Adrenal gland (tissue), 12 donors: ENCODE results near the gene PSAP. TPM values are rescaled to one million over a fixed set of nuclear protein-coding genes. Genes with fewer than 3 reads are reported as not detected.

Experiments used
- DNase-seq, 7 donors: peaks; one replicate each; pipeline ENCODE4 v3.0.0-alpha.2; 2019 to 2020
- H3K27ac ChIP-seq, 5 donors: fragments of 200-600 bp; sonication (generic) in 4 of 5; 1 replicate in 3 of 5; 2 replicates in 2 of 5; pipeline versions ENCODE4 v1.5.1 to v1.8.0; 2016 to 2020; ENCODE audit warnings: mild to moderate bottlenecking in 1 of 5
- H3K27me3 ChIP-seq: fragments of 200-600 bp; 2 replicates; pipeline ENCODE4 v1.8.0; 2021
- H3K36me3 ChIP-seq, 2 donors: fragments of 200-600 bp; replicated peaks in 1 of 2; 1 replicate in 1 of 2; 2 replicates in 1 of 2; pipeline versions ENCODE4 v1.5.1 to v1.8.0; 2018 to 2022
- H3K4me1 ChIP-seq, 2 donors: fragments of 200-600 bp; replicated peaks in 1 of 2; 1 replicate in 1 of 2; 2 replicates in 1 of 2; pipeline versions ENCODE4 v1.5.1 to v1.8.0; 2018 to 2021
- H3K4me3 ChIP-seq, 4 donors: fragments of 200-600 bp; sonication (generic) in 3 of 4; one replicate each; pipeline ENCODE4 v1.5.1; 2016 to 2018
- H3K9me3 ChIP-seq, 3 donors: fragments of 200-600 bp; sonication (generic) in 1 of 3; replicated peaks in 1 of 3; 1 replicate in 2 of 3; 2 replicates in 1 of 3; pipeline versions ENCODE4 v1.5.1 to v1.8.0; 2016 to 2021
- POLR2A ChIP-seq, 2 donors: fragments of 450-650 bp; IDR thresholded peaks; one replicate each; pipeline ENCODE4 v1.6.1; 2017; ENCODE audit warnings: antibody characterized with exemption in 2 of 2, mild to moderate bottlenecking in 2 of 2, moderate library complexity in 1 of 2
- WGBS, 4 donors: extraction: QIAGEN DNeasy Blood & Tissue Kit in 2 of 4; methylation state at CpG; one replicate each; pipeline versions ENCODE4 v1.1.5 to v1.1.7; 2013 to 2017; 5-methylcytosine and 5-hydroxymethylcytosine counted together
- intact Hi-C, 2 donors: fragments of 100-400 bp; cut with DNase I; formaldehyde crosslinking; loops; one replicate each; pipeline versions ENCODE4 v1.14.1 to v1.15.0; 2022 to 2023
- polyA plus RNA-seq, 3 donors: library from polyadenylated mRNA; stranded (reverse); fragments of 200-250 nt in 2 of 3; fragments of 350-450 nt in 1 of 3; fragmentation: Illumina TruSeq in 1 of 3; extraction: RNeasy Lipid Tissue Mini Kit (QIAGEN cat#74804) in 1 of 3; gene quantifications; one replicate each; pipeline ENCODE4 v1.2.3, GENCODE V29; 2013 to 2014
- total RNA-seq, 9 donors: library from RNA; depleted of rRNA in 4 of 9; stranded (reverse); fragments of >200 nt in 4 of 9; fragments of 120-200 nt in 1 of 9; fragmentation: NEBNext Ultra II Directional in 1 of 9; extraction: Animal tissue kit (Norgen Biotek cat#: 25700) in 1 of 9; gene quantifications; one replicate each; pipeline versions ENCODE4 v1.1.0 to v1.2.4, GENCODE V29; 2013 to 2023
- TF ChIP-seq, protein P1 (sequence below), 6 experiments: fragments of 450-650 bp in 4 of 6; fragments of 200-600 bp in 2 of 6; sonication (generic) in 1 of 6; IDR thresholded peaks; 1 replicate in 5 of 6; 2 replicates in 1 of 6; pipeline versions ENCODE4 v1.5.1 to v1.8.0; 2016 to 2021; ENCODE audit warnings: antibody characterized with exemption in 6 of 6, mild to moderate bottlenecking in 2 of 6, moderate library complexity in 1 of 6
- donor health status: healthy with polysubstance abuse.
- donor health status: Bipolar disorder and iron deficiency.
- donor health status: DM: yes; HTN: yes; CAD: no.
- donor health status: DM: no; HTN: no; CAD: no.
- donor health status: DM: no; HTN: no; CAD: no.
- donor health status: DM: yes; HTN: yes; CAD: no.

PSAP gene
- total and polyA plus RNA-seq, 12 donors: 623 to 3,452 (median 2,140) TPM

DNA sequence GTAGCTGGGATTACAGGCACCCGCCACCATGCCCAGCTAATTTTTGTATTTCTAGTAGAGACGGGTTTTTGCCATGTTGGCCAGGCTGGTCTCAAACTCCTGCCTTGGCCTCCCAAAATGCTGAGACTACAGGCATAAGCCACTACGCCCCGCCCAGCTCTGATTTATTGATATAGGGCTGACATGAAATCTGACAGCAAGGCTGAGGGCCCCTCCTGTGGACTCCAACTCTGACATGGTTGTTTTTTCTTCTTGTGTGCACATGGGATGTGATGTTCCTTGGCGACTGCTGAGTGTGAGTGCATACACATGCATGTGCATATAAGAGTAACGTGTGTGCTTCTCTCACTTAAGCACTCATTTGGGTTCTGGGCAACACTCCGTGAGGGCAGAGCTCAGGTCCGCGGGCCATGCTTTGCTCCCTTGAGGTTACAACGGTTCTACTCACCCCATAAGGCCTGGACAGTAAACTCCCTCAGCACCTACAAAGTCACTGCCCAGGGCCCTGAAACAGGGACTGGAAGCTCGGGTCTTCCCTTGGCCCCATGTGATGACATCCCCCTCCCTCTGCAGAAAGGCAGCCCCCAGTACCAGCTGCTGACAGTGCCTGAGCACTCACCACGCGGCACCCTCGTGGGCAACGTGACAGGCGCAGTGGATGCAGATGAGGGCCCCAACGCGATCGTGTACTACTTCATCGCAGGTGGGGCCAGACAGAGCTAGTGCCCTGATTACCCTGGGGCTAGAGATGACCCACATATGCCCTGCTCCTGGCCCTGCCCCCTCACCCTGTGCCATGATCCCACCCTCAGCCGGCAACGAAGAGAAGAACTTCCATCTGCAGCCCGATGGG, 44.1 kb downstream of the PSAP start:
- TF ChIP-seq, protein P1, sequence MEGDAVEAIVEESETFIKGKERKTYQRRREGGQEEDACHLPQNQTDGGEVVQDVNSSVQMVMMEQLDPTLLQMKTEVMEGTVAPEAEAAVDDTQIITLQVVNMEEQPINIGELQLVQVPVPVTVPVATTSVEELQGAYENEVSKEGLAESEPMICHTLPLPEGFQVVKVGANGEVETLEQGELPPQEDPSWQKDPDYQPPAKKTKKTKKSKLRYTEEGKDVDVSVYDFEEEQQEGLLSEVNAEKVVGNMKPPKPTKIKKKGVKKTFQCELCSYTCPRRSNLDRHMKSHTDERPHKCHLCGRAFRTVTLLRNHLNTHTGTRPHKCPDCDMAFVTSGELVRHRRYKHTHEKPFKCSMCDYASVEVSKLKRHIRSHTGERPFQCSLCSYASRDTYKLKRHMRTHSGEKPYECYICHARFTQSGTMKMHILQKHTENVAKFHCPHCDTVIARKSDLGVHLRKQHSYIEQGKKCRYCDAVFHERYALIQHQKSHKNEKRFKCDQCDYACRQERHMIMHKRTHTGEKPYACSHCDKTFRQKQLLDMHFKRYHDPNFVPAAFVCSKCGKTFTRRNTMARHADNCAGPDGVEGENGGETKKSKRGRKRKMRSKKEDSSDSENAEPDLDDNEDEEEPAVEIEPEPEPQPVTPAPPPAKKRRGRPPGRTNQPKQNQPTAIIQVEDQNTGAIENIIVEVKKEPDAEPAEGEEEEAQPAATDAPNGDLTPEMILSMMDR (IDR thresholded peaks at IDR 0.05): no peak
- TF ChIP-seq POLR2A (IDR thresholded peaks at IDR 0.05): no peak

DNA sequence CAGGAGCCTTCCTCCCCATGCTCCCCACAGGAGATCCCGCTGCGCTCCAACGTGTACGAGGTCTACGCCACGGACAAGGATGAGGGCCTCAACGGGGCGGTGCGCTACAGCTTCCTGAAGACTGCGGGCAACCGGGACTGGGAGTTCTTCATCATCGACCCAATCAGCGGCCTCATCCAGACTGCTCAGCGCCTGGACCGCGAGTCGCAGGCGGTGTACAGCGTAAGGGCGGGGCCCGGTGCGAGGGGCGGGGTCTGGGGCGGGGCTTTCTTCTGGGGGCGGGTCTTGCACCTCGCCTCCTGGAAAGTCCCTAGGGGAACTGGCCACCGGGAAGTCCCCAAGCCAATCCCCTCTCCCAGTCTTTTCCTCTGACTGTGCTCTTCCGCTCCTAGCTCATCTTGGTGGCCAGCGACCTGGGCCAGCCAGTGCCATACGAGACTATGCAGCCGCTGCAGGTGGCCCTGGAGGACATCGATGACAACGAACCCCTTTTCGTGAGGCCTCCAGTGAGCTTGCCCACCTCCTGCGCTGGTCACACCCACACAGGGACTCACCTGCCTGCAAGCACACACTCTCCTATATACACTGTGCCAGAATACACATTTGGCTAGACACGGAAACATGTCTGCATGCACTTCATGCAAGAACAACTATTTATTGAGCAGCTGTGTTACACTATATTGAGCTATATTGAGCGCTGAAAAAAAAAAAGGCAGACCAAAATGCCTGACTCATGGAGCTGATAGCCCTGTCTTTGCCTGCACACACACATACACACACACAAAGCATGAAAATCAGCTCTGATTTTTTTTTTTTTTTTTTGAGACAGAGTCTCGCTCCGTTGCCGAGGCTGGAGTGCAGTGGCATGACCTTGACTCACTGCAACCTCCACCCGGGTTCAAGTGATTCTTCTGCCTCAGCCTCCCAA, 45.0 kb downstream of the PSAP start:
- Histone ChIP-seq H3K4me3 (no peak overlapping the region), H3K36me3 (no peaks in the 10 kb centered on the region), H3K9me3 (no peaks in the 10 kb centered on the region), H3K27me3 (no peaks in the 10 kb centered on the region), H3K27ac (no peak overlapping the region), H3K4me1 (peaks cover 0 to 5% of the 10 kb centered on the region in 2 donors)
- intact Hi-C loops: loop anchor here in 1 of 2 donors (10.0 kb wide), 1 partner anchor 481 kb away; no protein-coding TSS in a partner anchor
- DNase-seq: peak in 2 of 7 donors; percentile 45 to 47
- WGBS, 4 donors: 30 to 53% (median 35%) methylated on average over 24 to 41 of the region's 41 CpGs
- no peak for TF ChIP-seq POLR2A (IDR thresholded peaks at IDR 0.05)
- TF ChIP-seq, protein P1 (IDR thresholded peaks at IDR 0.05): no peak

More for the DNA sequence above, 44.1 kb downstream of the PSAP start:
- Histone ChIP-seq H3K4me3 (no peak overlapping the region), H3K9me3 (no peaks in the 10 kb centered on the region), H3K36me3 (no peaks in the 10 kb centered on the region), H3K4me1 (peaks cover 0 to 5% of the 10 kb centered on the region in 2 donors), H3K27ac (no peak overlapping the region), H3K27me3 (no peaks in the 10 kb centered on the region)
- 89 to 93% (median 92%) methylated on average over 6 to 23 of the region's 23 CpGs for WGBS, 4 donors
- intact Hi-C loops: loop anchor here in 1 of 2 donors (10.0 kb wide), 1 partner anchor 482 kb away; no protein-coding TSS in a partner anchor
- no peak for DNase-seq

DNA sequence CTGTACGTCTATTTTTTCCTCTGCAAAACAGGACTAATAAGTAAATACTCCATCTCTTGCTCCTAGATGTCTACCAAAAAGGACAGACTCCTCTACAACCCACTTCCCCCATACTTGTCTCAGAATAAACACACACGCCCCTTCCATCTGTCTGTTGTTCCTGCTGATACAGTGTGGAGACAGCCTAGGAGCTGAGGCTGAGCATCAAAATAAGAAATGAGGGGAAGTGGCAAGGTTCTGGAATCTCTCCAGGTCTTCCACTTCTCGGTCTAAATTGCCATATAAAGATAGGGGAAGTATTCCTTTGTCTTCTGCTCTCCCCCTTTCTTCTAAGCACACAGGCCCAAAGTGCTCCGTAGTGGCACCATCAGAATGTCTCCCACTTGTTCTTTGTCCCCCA, 47.0 kb downstream of the PSAP start:
- no peaks in the 10 kb centered on the region for H3K27me3 ChIP-seq
- no peak for DNase-seq
- WGBS, 4 donors: 48 to 52% (median 49%) methylated on average over 4 of the region's 4 CpGs

More for the DNA sequence above, 47.0 kb downstream of the PSAP start:
- H3K4me1 ChIP-seq: peaks cover 0 to 5% of the 10 kb centered on the region in 2 donors
- TF ChIP-seq POLR2A (IDR thresholded peaks at IDR 0.05): no peak
- TF ChIP-seq, protein P1 (IDR thresholded peaks at IDR 0.05): no peak
- no peaks in the 10 kb centered on the region for H3K9me3 ChIP-seq
- H3K27ac ChIP-seq: no peak overlapping the region
- intact Hi-C loops: loop anchor here in 1 of 2 donors (10.0 kb wide), 1 partner anchor 479 kb away; no protein-coding TSS in a partner anchor
- H3K4me3 ChIP-seq: no peak overlapping the region
- H3K36me3 ChIP-seq: no peaks in the 10 kb centered on the region
